Fibroblast of lung (primary cell): ENCODE data around the gene NDUFB7.

Experiments used
- CTCF ChIP-seq, 2 donors: IDR thresholded peaks in 1 of 2; conservative IDR thresholded peaks in 1 of 2; 1 replicate in 1 of 2; 2 replicates in 1 of 2; pipeline ENCODE4 v1.5.1; 2011 to 2012; ENCODE audit warnings: low read length in 2 of 2, control low read depth in 1 of 2, inconsistent platforms in 1 of 2, low read depth in 1 of 2, mild to moderate bottlenecking in 1 of 2
- EZH2 ChIP-seq: IDR thresholded peaks from 2 replicates; pipeline ENCODE4 v1.5.1; 2012; ENCODE audit warnings: low read length, control low read depth, mild to moderate bottlenecking; ENCODE audit errors: missing control alignments

- TF ChIP-seq CTCF (conservative IDR thresholded peaks at IDR 0.05 in 1 of 2, IDR thresholded peaks at IDR 0.05 in 1 of 2; ENCODE audit: low read depth in 1 of 2, low read length in 2 of 2), result no peak
- TF ChIP-seq EZH2, result no peak
These were observed 54.4 kb downstream of the NDUFB7 start for GRCh38 chr19:14517446-14517839.
